H1 (cell line): ENCODE results near the gene ZNF771. TPM values are rescaled to one million over a fixed set of nuclear protein-coding genes. Genes with fewer than 3 reads are reported as not detected.

Experiments
- E2F6 ChIP-seq: IDR thresholded peaks from 2 replicates; pipeline ENCODE4 v1.6.1; 2012; ENCODE audit warnings: inconsistent platforms
- MAFK ChIP-seq: IDR thresholded peaks from 2 replicates; pipeline ENCODE4 v1.6.1; 2012; ENCODE audit warnings: low read depth, mild to moderate bottlenecking, improper control_type of control experiment, low read length
- polyA plus RNA-seq, 7 experiments: library from polyadenylated mRNA; depleted of rRNA in 3 of 7; stranded (reverse) in 5 of 7; unstranded in 2 of 7; fragments of >200 nt in 5 of 7; fragments of 200-250 nt in 2 of 7; gene quantifications; 1 replicate in 5 of 7; 2 replicates in 1 of 7; 4 replicates in 1 of 7; pipeline versions ENCODE4 v1.2.1 to v1.2.3, GENCODE V29; 2011 to 2013; ENCODE audit warnings: missing spikeins in 2 of 7, mixed read lengths in 2 of 7
- total RNA-seq: library from RNA; stranded (reverse); fragmentation: NEBNext Ultra II Directional; extraction: Animal tissue kit (Norgen Biotek cat#: 25700); gene quantifications from 2 replicates; pipeline ENCODE4 v1.2.1, GENCODE V29; 2021

The ZNF771 gene
- total and polyA plus RNA-seq, 2 of the 8 experiments (the other 6 are each of a cell fraction or from before 2014, with no cell fraction given): 10.6 to 15.7 TPM

DNA sequence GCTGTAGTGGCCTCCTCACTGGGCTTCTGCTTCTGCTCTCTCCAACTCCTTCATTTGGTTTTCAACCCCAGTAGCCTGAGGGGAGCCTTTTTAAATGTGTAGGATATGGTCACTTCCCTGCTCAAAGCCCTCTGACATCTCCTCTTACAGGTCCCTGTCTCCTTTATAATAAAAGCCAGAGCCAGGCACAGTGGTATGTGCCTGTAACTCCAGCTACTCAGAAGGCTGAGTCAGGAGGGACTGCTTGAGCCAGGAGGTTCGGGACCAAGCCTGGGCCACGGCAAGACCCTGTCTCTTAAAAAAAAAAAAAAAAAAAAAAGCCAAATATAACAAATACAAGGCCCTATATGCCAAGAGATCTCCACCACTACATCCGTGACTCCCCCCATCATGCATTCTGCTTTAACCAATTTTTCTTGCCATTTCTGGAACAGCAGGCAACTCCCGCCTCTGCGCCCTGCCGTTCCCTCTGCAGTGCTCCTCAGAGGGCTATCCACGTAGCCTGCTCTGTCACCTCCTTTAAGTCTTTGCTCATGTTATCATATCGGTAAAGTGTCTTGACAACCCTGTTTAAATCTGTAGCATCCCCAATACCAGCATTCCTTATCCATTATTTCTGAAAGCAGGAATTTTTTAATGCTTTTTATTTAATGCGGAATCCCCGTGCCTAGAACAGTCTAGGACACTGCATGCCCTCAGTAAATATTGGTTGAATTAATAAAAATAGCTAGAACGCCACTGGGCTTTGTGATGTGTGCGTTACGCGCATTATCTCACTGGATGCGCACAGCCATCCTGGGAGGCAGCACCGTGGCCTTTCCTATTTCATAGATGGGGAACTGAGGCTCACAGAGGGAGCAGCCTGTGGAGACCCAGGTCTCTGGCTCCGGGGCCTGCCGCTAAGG lies 9.5 kb downstream of the ZNF771 start (continued):
- TF ChIP-seq E2F6 (no peak), MAFK (no peak)
